NCI-H128 (cell line): Measurements from ENCODE around the gene CACNA1C.

Experiments
- DNase-seq: peaks from one replicate; lab custom pipeline; 2025; ENCODE audit not compliant: unreplicated experiment; lab: John Stamatoyannopoulos, UW

The CACNA1C gene

GRCh38 chr12:2192231-2192630, 139.4 kb downstream of the CACNA1C start:
- DNase-seq, result no peak

- DNase-seq, result no peak
These were observed 141.3 kb downstream of the CACNA1C start for GRCh38 chr12:2194060-2194459.

GRCh38 chr12:2194571-2194970, 141.8 kb downstream of the CACNA1C start:
- no peak for DNase-seq

GRCh38 chr12:2195085-2195484, 142.3 kb downstream of the CACNA1C start:
- DNase-seq, result no peak

DNA sequence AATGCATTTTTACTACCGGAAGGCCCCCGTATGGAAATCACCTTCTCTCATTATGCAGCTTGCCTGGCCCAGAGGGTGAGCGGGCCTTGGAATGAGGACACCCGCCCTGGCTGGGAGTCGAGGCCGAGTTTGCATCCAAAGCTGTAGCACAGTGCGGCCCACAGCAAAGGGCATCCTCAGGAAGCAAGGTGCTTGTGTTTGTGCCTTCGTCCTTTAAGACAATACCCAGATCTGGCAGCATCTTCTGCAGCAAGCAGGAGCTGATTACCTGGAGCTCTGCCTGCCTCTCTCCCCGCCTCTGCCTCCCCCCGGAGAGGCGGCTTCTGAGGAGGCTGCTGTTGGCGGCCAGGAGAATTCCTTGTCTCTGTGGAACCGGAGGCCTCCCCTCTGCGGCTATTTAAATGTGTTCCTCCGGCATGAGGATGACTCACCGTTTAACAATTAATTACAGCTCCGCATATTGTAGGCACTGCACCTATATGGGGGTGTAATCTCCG, 145.3 kb downstream of the CACNA1C start:
- DNase-seq, result no peak

DNA sequence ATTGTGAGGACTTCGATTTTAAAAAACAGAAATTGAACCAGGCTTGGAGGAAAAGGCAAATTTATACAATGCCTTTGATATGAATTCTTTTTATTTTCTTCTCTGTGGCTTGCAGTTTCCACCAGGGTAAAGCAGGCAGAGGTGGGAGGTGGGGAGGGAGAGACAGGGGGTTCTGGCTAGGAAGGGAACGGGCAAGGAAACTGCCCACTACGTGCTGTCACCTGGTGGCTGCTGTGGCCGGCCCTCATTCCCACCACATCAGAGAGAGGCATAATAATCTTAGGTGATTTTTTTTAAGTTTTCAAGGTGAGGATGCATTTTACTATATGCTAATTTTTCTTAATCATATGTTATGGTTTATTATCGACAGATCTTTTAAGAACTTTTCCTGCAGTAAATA, 145.8 kb downstream of the CACNA1C start:
- DNase-seq, result no peak

DNA sequence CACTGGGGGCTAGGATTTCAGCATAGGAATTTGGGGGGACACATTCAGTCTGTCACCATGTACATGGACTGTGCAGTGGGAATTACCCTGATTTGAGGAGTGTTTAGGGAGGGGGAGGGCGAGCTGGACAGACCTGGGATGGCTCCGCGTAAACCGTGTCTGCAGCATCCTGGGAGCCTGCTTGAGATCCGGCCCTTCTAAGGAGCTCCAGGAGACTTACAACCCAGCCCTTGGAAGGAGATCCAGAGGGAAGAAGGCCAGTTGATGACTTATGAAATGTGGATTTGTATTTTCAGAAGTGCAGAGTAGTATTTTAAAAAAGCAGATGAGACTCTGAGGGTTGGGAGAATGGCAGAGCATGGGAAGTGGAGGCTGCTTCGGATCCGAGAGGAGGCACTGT, 153.2 kb downstream of the CACNA1C start:
- no peak for DNase-seq

DNA sequence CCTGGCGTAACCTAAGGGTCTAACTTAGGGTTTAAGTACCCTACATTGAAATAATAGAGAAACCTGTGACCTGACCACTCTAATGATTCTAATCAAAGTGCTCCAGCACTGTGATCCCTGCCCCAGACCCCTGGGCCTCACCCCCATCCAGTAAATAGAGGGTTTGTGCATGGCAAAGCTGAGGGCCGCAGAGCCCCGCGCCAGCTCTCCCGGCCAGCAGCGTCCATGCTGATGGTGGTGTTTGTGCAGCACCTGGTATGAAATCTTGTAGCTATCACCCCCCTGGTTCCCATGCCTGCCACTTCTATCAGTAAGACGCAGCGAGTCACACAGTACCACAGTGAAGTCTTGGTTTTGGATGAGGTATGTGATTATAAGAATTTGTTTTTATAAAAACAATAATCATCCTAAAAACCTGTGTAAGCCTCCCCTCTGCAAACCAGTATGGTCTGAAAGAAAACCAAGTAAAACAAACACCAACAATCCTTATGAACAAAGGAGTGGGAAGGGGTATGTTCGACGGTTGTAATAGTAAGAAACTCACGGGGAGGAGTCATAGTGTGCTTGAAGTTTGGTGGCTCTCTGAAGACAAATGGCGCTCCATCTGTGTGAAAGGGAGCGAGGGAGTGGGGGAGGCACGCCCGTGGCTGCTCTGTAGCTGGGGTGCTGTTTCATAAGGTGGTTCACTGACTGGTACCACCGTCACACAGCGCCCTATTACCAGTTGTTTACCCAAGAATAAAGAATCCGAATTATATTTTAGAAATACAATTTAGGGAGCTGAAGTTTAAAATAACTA, 156.2 kb downstream of the CACNA1C start:
- DNase-seq, result no peak

- no peak for DNase-seq
These were observed 158.3 kb downstream of the CACNA1C start for GRCh38 chr12:2211119-2211518.

GRCh38 chr12:2212537-2212936, 159.8 kb downstream of the CACNA1C start:
- no peak for DNase-seq

DNA sequence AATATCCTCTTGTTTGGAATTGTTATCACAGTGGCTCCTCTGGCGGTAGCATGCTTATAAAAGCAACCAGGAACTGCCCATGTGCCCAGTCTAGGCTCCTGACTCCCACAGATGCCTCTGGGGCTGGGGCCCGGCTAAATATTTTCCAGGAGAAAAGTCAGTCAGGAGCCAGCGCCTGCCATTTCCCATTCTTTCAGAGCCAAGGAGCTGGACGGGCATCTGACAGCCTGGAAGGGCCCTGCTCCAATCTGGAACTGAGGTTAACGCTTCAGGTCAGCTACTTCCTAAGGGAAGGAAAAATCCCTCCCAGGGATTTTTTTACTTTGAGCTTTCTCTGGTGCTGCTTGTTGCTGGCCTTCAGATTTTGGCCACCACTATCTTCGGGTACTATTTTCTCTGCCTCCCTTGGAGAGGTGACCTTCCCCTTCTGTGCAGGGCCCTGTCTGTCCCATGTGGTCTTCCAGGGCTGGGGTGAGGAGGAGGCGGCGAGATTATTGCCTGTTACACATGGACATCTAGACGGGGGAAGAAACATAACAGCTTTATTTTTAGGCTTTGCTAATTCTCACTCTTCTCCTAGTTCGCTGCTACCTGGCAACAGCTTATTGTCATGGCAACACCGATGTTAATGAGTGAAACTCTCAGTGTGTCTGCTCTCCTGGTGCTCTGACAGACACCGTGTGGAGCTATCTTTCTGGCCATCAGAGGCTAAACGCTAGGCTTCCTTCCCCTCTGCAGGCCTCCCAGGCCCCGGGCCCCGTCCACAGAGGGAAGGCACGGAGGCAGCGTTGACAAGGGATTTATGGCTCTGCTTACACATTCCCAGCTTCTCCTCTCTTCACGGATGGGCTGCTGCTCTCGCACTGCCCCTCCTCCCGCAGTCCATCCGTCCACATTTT, 160.4 kb downstream of the CACNA1C start:
- no peak for DNase-seq

- DNase-seq, result no peak
These were observed 161.6 kb downstream of the CACNA1C start for GRCh38 chr12:2214411-2214810.

DNA sequence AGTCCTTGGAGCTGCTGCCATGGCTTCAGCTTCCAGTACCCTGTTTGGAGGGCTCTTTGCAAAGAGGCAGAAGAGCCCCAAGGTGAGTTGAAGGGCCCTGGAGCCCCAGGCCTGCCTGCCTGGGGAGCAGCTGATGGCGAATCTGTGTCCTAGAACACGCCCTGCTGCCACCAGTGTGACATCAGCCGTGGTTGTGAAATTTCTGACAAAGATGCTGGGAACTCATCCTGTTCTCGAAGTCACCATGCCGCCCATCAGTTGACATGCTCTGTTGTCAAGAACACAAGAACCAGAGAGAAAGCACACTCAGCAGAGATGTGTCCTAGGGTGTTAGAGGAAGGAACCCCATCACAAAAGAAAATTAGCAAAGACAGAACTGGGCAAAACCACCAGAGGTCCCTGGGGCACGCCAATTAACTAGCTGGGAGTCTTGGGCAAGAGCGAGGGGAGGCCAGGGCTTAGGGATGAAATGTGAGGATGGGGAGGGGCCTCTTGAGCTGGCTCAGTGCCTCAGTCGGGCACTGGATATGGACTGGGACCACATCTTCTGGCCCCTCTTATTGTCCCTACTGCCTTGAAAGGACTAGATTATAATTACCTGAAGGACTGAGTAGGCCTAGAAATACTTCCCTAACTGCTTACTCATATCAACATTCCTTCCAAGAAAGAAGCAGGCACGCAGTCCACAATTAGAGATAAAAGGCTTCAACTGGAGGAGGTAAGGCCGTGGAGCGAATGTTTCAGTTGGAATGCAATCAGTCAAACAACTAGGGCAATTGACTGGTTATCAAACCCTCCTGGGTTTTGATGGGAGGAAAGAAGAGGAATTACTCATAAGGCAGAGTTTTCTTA, 163.1 kb downstream of the CACNA1C start:
- no peak for DNase-seq

- DNase-seq, result no peak
These were observed 165.9 kb downstream of the CACNA1C start for GRCh38 chr12:2218706-2219105.

- DNase-seq, result no peak
These were observed 168.3 kb downstream of the CACNA1C start for GRCh38 chr12:2221030-2221621.

- DNase-seq, result no peak
These were observed 169.9 kb downstream of the CACNA1C start for GRCh38 chr12:2222691-2223090.

DNA sequence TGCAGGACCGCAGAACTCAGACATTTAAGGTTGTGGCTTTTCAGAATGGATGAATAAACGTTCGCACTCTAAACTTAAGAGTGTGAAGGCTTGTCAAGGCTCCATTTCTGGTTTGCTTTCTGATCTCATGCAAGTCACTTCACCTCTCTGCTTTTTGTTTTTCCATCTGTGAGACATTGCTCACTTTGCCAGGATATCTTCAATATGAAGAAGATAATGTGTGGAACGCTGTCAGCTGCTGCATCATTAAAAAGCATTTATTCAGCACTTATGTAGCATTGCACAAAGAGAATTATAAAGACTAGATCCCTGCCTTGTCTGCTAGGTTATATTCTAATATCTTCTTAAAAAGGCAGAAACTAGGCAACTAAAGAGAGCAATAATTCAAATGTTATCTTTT, 172.2 kb downstream of the CACNA1C start:
- no peak for DNase-seq

DNA sequence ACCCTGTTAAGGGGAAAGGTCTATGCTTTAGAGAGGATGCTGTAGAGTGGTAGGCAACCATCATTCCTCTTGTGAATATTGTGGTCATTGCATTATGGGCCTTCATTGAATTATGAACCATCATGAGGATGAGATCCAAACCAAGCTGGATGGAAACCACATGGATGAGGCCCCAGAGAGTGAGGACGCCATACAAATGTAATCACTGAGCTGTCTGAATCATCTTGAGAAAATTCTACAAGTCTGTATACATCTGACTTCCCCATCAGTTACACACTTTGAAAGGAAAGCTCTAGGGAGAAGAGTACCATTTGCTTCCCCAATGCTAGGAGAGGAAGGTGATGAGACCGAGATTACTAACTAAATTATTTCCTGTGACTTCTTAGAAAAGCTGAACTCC, 172.9 kb downstream of the CACNA1C start:
- DNase-seq, result no peak

DNA sequence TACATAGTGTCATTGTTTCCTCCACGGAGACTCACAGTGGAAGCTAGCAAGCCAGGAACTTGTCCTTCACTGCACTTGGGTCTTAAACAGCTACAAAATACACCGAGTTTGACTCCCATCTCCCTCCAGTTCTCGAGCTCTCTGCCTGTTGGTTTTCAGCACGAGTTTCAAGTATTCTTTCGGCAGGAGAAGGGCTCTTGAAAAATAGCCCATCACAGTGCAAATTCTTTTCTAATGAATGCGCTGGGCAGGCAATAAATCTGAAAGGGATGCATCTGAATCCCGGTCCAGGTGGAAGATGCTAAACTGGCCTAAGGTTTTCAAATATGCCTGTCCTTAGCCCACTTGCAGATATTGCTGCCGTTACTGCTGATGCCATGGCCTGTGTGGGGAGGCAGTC, 173.9 kb downstream of the CACNA1C start:
- no peak for DNase-seq

- DNase-seq, result no peak
These were observed 174.6 kb downstream of the CACNA1C start for GRCh38 chr12:2227360-2227759.

- no peak for DNase-seq
These were observed 175.7 kb downstream of the CACNA1C start for GRCh38 chr12:2228535-2228934.
